ENCODE measurements around the gene ZNF385A. TPM values are rescaled to one million over a fixed set of nuclear protein-coding genes. Genes with fewer than 3 reads are reported as not detected.

The ZNF385A gene
- total and polyA plus RNA-seq, 9 of the 15 experiments (the other 6 are each of a cell fraction or from before 2014, with no cell fraction given) = 1.0 to 111 (median 7.7) TPM

DNA sequence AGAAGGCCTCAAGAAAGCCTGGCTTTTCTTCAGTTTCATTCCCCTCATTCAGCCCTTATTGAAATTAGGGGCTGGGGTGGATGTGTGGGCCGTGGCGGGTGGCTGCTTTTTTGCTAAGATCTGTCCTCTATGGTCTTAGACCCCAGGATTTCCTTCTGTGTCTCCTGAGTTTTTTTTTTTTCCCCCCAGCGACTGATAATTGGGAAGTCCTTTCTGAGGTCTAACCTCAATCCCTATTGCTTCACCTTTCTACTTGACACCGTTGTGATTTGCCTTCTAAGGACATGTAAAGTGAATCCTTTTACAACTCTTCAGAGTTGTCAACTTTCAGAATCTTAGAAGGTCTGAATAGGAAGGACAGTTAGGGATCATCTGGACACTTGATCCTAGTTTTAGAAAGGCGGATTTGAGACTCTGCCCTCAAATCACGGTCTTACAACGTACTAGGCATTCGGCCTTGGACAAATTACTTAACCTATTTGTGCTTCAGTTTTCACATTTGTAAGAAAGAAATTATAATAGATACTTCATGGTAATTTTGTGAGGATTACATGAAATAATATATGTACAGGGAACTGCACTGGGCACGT lies 24.7 kb downstream of the ZNF385A start (continued):
- no peak for TF ChIP-seq AFF4 (CRISPR knock-in tag; IDR thresholded peaks at IDR 0.05)
- TF ChIP-seq USF1 (CRISPR knock-in tag; IDR thresholded peaks at IDR 0.05) = no peak; the same call in 1 of the 2 replicates
- TF ChIP-seq SRSF3 (IDR thresholded peaks at IDR 0.05; ENCODE audit: insufficient read depth, low read length) = no peak
- no peak; the same call in 1 of the 2 replicates for TF ChIP-seq PHF8 (IDR thresholded peaks at IDR 0.05; ENCODE audit: borderline replicate concordance, low read length)
- TF ChIP-seq, protein P1, sequence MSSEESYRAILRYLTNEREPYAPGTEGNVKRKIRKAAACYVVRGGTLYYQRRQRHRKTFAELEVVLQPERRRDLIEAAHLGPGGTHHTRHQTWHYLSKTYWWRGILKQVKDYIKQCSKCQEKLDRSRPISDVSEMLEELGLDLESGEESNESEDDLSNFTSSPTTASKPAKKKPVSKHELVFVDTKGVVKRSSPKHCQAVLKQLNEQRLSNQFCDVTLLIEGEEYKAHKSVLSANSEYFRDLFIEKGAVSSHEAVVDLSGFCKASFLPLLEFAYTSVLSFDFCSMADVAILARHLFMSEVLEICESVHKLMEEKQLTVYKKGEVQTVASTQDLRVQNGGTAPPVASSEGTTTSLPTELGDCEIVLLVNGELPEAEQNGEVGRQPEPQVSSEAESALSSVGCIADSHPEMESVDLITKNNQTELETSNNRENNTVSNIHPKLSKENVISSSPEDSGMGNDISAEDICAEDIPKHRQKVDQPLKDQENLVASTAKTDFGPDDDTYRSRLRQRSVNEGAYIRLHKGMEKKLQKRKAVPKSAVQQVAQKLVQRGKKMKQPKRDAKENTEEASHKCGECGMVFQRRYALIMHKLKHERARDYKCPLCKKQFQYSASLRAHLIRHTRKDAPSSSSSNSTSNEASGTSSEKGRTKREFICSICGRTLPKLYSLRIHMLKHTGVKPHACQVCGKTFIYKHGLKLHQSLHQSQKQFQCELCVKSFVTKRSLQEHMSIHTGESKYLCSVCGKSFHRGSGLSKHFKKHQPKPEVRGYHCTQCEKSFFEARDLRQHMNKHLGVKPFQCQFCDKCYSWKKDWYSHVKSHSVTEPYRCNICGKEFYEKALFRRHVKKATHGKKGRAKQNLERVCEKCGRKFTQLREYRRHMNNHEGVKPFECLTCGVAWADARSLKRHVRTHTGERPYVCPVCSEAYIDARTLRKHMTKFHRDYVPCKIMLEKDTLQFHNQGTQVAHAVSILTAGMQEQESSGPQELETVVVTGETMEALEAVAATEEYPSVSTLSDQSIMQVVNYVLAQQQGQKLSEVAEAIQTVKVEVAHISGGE (CRISPR knock-in tag; IDR thresholded peaks at IDR 0.05) = no peak
- no peak for TF ChIP-seq OTX1 (CRISPR knock-in tag; IDR thresholded peaks at IDR 0.05)
- no peak for TF ChIP-seq ZHX1 (conservative IDR thresholded peaks at IDR 0.05; ENCODE audit: low read length)
